Transverse colon (tissue), 4 donors: Measurements from ENCODE around the gene ARL6IP5. TPM values are rescaled to one million over a fixed set of nuclear protein-coding genes. Genes with fewer than 3 reads are reported as not detected.

Experiments
- DNase-seq: peaks from one replicate; pipeline ENCODE4 v3.0.0-alpha.2; 2019
- H3K27ac ChIP-seq, 4 donors: fragments of 200-600 bp; sonication (generic); 2 replicates each; pipeline ENCODE4 v1.5.1; 2016 to 2018; ENCODE audit warnings: inconsistent platforms in 4 of 4
- H3K27me3 ChIP-seq: fragments of 200-600 bp; sonication (generic); 2 replicates; pipeline ENCODE4 v1.5.1; 2017; ENCODE audit warnings: inconsistent platforms
- H3K36me3 ChIP-seq, 4 donors: fragments of 200-600 bp; sonication (generic); 2 replicates each; pipeline ENCODE4 v1.5.1; 2017 to 2019; ENCODE audit warnings: inconsistent platforms in 4 of 4
- H3K4me1 ChIP-seq, 4 donors: fragments of 200-600 bp; sonication (generic); 2 replicates each; pipeline ENCODE4 v1.5.1; 2017 to 2020; ENCODE audit warnings: inconsistent platforms in 4 of 4
- H3K4me3 ChIP-seq, 4 donors: fragments of 200-600 bp; sonication (generic); 1 replicate in 1 of 4; 2 replicates in 3 of 4; pipeline versions ENCODE4 v1.5.1 to v1.6.1; 2017 to 2019; ENCODE audit warnings: inconsistent platforms in 4 of 4
- H3K9me3 ChIP-seq, 2 donors: fragments of 200-600 bp; sonication (generic); 2 replicates each; pipeline ENCODE4 v1.5.1; 2017 to 2019; ENCODE audit warnings: inconsistent platforms in 2 of 2
- EP300 ChIP-seq: sonication (generic); formaldehyde crosslinking; IDR thresholded peaks from one replicate; pipeline ENCODE4 v1.6.1; 2017; ENCODE audit warnings: antibody characterized with exemption, low read depth
- POLR2A ChIP-seq: fragments of 450-650 bp; IDR thresholded peaks from one replicate; pipeline ENCODE4 v1.6.1; 2016; ENCODE audit warnings: antibody characterized with exemption, mild to moderate bottlenecking, moderate library complexity
- POLR2AphosphoS5 ChIP-seq, 3 donors: sonication (generic); formaldehyde crosslinking; IDR thresholded peaks; one replicate each; pipeline ENCODE4 v1.6.1; 2016; ENCODE audit warnings: antibody characterized with exemption in 3 of 3
- WGBS, 2 donors: methylation state at CpG; one replicate each; pipeline ENCODE4 v1.1.5; 2018; ENCODE audit warnings: low coverage in 1 of 2; 5-methylcytosine and 5-hydroxymethylcytosine counted together
- in situ Hi-C, 4 donors: fragments of 200-750 bp; cut with MboI; loops; one replicate each; pipeline versions ENCODE4 v1.15.0 to v1.15.1; 2017; ENCODE audit warnings: low sequenced_read_pairs in 3 of 4, low pct_ligation_motif_present in 1 of 4, low pct_unique_long_range_greater_than_20kb in 1 of 4
- intact Hi-C: fragments of 100-400 bp; cut with DNase I; formaldehyde crosslinking; loops from one replicate; pipeline ENCODE4 v1.15.1; 2023; ENCODE audit warnings: low total_unique reads
- total RNA-seq, 4 donors: library from RNA; depleted of rRNA; stranded (reverse); fragments of >200 nt; gene quantifications; one replicate each; pipeline ENCODE4 v1.1.0, GENCODE V29; 2016
- TF ChIP-seq, protein P1 (sequence below), 5 experiments: fragments of 200-600 bp in 3 of 5; fragments of 450-650 bp in 2 of 5; sonication (generic) in 3 of 5; IDR thresholded peaks; 1 replicate in 2 of 5; 2 replicates in 3 of 5; pipeline ENCODE4 v1.5.1; 2016 to 2017; ENCODE audit warnings: antibody characterized with exemption in 5 of 5, inconsistent platforms in 3 of 5, mild to moderate bottlenecking in 2 of 5, moderate library complexity in 1 of 5

Gene ARL6IP5
- total RNA-seq, 4 donors from 2014 or later = 22.7 to 130 (median 68.0) TPM

DNA sequence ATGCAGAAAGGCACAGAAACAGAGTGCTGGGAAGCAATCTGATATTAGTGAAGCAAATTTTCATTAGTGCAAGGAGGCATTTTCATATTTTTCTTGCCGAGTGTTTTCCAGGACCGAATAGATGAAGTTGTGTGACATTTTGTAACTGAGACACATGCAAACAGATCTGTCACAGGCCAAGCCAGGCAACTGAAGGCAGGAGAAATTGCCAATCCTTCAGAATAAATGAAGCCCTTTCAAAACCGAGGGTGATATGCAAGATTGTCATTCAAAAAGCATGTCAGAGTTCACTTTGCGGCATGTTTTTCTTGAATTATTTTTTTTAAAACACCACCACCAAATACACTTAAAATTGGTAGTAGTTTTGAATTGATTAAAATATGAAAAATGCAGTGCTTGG is 31.4 kb downstream of the ARL6IP5 start:
- no peaks in the 10 kb centered on the region for H3K36me3 ChIP-seq
- no peak overlapping the region for H3K27ac ChIP-seq
- H3K9me3 ChIP-seq = no peaks in the 10 kb centered on the region
- H3K27me3 ChIP-seq = no peaks in the 10 kb centered on the region
- WGBS, 2 donors = 56 to 68% methylated on average over 4 of the region's 4 CpGs
- H3K4me3 ChIP-seq = no peak overlapping the region
- TF ChIP-seq EP300 (no peak), POLR2A (no peak), POLR2AphosphoS5 (IDR thresholded peaks at IDR 0.05) (no peak)
- TF ChIP-seq, protein P1, sequence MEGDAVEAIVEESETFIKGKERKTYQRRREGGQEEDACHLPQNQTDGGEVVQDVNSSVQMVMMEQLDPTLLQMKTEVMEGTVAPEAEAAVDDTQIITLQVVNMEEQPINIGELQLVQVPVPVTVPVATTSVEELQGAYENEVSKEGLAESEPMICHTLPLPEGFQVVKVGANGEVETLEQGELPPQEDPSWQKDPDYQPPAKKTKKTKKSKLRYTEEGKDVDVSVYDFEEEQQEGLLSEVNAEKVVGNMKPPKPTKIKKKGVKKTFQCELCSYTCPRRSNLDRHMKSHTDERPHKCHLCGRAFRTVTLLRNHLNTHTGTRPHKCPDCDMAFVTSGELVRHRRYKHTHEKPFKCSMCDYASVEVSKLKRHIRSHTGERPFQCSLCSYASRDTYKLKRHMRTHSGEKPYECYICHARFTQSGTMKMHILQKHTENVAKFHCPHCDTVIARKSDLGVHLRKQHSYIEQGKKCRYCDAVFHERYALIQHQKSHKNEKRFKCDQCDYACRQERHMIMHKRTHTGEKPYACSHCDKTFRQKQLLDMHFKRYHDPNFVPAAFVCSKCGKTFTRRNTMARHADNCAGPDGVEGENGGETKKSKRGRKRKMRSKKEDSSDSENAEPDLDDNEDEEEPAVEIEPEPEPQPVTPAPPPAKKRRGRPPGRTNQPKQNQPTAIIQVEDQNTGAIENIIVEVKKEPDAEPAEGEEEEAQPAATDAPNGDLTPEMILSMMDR (IDR thresholded peaks at IDR 0.05) = no peak
- DNase-seq = no peak
- peaks cover 0 to 3% (median 0%) of the 10 kb centered on the region in 4 donors for H3K4me1 ChIP-seq
- in situ Hi-C loops (no loop called here), intact Hi-C loops (no loop called here)

DNA sequence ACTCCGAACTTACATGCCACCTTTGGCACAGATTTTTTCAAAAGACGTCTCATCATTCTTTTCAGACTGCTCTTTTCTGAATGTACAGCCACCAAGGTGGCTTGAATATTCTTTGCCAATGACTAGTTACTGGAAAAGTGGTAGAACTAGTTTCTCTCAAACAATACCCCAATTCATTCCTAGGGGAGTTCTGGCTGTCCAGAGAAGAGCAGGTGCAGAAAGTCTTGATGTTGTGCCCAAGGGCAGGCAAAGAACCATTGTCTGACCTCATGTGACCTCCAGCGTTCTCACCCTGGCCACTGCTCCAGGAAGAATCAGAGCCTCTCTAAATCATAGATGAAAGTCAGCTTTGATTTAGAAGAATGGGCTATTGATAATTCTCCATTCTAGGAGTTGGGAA is 32.2 kb downstream of the ARL6IP5 start:
- no peak for DNase-seq
- 47 to 49% methylated on average over 3 of the region's 3 CpGs for WGBS, 2 donors

DNA sequence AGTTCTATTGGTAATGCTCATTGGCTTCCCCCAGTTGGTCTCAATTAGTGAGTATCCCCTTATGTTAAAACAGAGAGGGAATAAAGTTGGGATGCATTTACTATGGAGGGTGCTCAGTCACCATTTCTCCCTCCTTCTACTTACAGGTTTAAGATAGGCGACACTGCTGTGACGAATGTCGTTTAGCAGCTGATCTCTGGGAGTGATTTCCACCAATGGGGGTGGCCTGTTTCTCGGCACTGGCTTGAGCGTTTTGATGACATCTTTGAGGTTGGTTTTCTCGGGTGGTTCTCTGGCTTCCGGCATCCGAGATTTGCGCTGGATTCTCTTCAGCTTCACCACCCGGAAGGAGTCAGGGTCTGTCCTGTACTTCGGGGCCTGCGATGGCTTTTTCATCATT is 33.8 kb downstream of the ARL6IP5 start:
- Histone ChIP-seq H3K4me1 (peaks cover 0 to 3% (median 0%) of the 10 kb centered on the region in 4 donors), H3K9me3 (no peaks in the 10 kb centered on the region), H3K36me3 (no peaks in the 10 kb centered on the region), H3K27ac (no peak overlapping the region), H3K27me3 (no peaks in the 10 kb centered on the region), H3K4me3 (no peak overlapping the region)
- in situ Hi-C loops (no loop called here), intact Hi-C loops (no loop called here)
- TF ChIP-seq, protein P1 (IDR thresholded peaks at IDR 0.05) = no peak
- WGBS, 2 donors = 93 to 97% methylated on average over 4 to 12 of the region's 12 CpGs
- DNase-seq = no peak

More for the DNA sequence above, 32.2 kb downstream of the ARL6IP5 start:
- Histone ChIP-seq H3K4me3 (no peak overlapping the region), H3K27ac (no peak overlapping the region), H3K9me3 (no peaks in the 10 kb centered on the region), H3K27me3 (no peaks in the 10 kb centered on the region), H3K36me3 (no peaks in the 10 kb centered on the region), H3K4me1 (peaks cover 0 to 3% (median 0%) of the 10 kb centered on the region in 4 donors)
- no peak for TF ChIP-seq POLR2A
- in situ Hi-C loops (no loop called here), intact Hi-C loops (no loop called here)

DNA sequence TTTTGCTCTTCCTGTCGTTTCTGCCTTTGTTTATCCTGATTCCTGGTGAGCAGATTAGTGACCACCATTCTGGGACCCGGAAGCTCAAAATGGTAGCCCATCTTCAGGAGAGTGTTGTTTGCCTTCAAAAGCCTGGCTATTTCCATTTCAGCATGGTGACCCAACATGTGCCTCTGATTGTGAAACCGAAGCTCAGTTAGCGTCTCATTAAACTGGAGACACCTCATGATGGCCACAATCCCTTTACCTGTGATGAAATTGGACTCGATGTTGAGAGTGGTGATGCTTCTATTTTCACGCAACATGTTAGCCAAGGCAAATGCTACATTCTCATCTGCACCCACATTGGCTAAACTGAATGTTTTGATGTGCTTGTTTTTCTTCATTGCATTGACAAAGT is 34.4 kb downstream of the ARL6IP5 start:
- peaks cover 0 to 3% (median 0%) of the 10 kb centered on the region in 4 donors for H3K4me1 ChIP-seq
- H3K4me3 ChIP-seq = no peak overlapping the region
- H3K27ac ChIP-seq = no peak overlapping the region
- DNase-seq = no peak
- in situ Hi-C loops (no loop called here), intact Hi-C loops (no loop called here)
- 94% methylated on average over 6 of the region's 6 CpGs; no CpG with 5 or more reads in 1 of the 2 donors for WGBS, 2 donors
- TF ChIP-seq POLR2A = no peak
- TF ChIP-seq EP300 = no peak
- no peak for TF ChIP-seq POLR2AphosphoS5 (IDR thresholded peaks at IDR 0.05)
- TF ChIP-seq, protein P1 (IDR thresholded peaks at IDR 0.05) = no peak
- H3K36me3 ChIP-seq = no peaks in the 10 kb centered on the region
- H3K27me3 ChIP-seq = no peaks in the 10 kb centered on the region
- no peaks in the 10 kb centered on the region for H3K9me3 ChIP-seq

DNA sequence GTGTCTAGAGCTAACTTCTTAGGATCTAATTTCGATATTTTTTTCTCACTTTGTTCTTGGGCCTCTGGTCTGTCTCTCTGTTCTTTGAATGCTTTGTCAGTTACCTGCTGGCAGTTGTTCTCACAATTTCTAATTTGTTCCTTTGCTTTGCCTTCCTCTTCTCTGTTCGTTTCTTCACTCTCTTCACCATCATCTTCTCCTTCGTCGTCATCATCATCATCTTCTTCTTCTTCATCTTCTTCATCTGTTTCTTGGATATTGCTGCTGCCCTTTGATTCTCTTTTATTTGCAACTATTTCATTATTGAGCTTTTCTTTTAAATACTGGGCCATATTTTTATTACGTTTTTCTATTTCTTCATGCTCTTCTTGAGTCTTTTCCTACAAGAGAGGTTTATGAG is 34.9 kb downstream of the ARL6IP5 start:
- in situ Hi-C loops = no loop called here
- no peak overlapping the region for H3K27ac ChIP-seq
- WGBS, 2 donors = 92 to 93% methylated on average over 4 to 5 of the region's 5 CpGs

More for the DNA sequence above, 34.9 kb downstream of the ARL6IP5 start:
- no peaks in the 10 kb centered on the region for H3K27me3 ChIP-seq
- TF ChIP-seq EP300 = no peak
- TF ChIP-seq POLR2A = no peak
- no peak for TF ChIP-seq POLR2AphosphoS5 (IDR thresholded peaks at IDR 0.05)
- intact Hi-C loops = no loop called here
- peaks cover 0 to 3% (median 0%) of the 10 kb centered on the region in 4 donors for H3K4me1 ChIP-seq
- H3K36me3 ChIP-seq = no peaks in the 10 kb centered on the region
- no peak for DNase-seq
- no peak overlapping the region for H3K4me3 ChIP-seq
- no peaks in the 10 kb centered on the region for H3K9me3 ChIP-seq
